ENCODE measurements around the gene MECR. TPM values are rescaled to one million over a fixed set of nuclear protein-coding genes. Genes with fewer than 3 reads are reported as not detected.

Gene MECR
- polyA plus RNA-seq, 4 donors = 22.5 to 35.0 (median 27.7) TPM

- no peak for DNase-seq (ENCODE audit: low read depth in 4 of 4, low spot score in 3 of 4)
Observed at GRCh38 chr1:29142714-29143113, 88.0 kb downstream of the MECR start.

Other genes with a start within 250 kb of the MECR start
- 10 to 100 TPM; 14.4 to 39.1 (median 16.4) TPM for gene TMEM200B, start 107.0 kb downstream of the MECR start, polyA plus RNA-seq (ENCODE audit: insufficient read length in 4 of 4)
- gene SRSF4, start 49.0 kb downstream of the MECR start, polyA plus RNA-seq (ENCODE audit: insufficient read length in 4 of 4) = 100 to 1,000 TPM in 3 of 4 donors, 10 to 100 TPM in 1; 93.5 to 135 (median 115) TPM
- 10 to 100 TPM in 2 of 4 donors, 1 to 10 TPM in 2; 8.9 to 19.1 (median 13.4) TPM for gene PTPRU, start 5.6 kb upstream of the MECR start, polyA plus RNA-seq (ENCODE audit: insufficient read length in 4 of 4)